WERI-Rb-1 (cell line): ENCODE data around the gene ODF4.
A peak's percentile ranks its signal among the peaks of the same experiment; 100 is the strongest.

ENCODE experiments used
- DNase-seq: peaks from one replicate; pipeline ENCODE4 v3.0.0-alpha.2; 2020
- H3K27ac ChIP-seq: fragments of 250-450 bp; sonication (Bioruptor Pico); 2 replicates; pipeline ENCODE4 v1.5.1; 2020; ENCODE audit warnings: mild to moderate bottlenecking, moderate library complexity
- H3K27me3 ChIP-seq: fragments of 250-450 bp; sonication (Bioruptor Pico); 2 replicates; pipeline ENCODE4 v1.5.1; 2021; ENCODE audit warnings: mild to moderate bottlenecking, low read depth, moderate library complexity; ENCODE audit not compliant: insufficient read depth, severe bottlenecking
- H3K36me3 ChIP-seq: fragments of 250-450 bp; sonication (Bioruptor Pico); 2 replicates; pipeline ENCODE4 v1.5.1; 2020; ENCODE audit warnings: mild to moderate bottlenecking, moderate library complexity
- H3K4me3 ChIP-seq: 2 replicates; pipeline ENCODE4 v1.5.1; 2011; ENCODE audit warnings: low read depth, mild to moderate bottlenecking, control low read depth, low read length
- H3K9me3 ChIP-seq: fragments of 250-450 bp; sonication (Bioruptor Pico); 2 replicates; pipeline ENCODE4 v1.5.1; 2021; ENCODE audit warnings: mild to moderate bottlenecking, moderate library complexity; ENCODE audit not compliant: severe bottlenecking
- CTCF ChIP-seq: IDR thresholded peaks from 2 replicates; pipeline ENCODE4 v1.5.1; 2011; ENCODE audit warnings: low read depth, mild to moderate bottlenecking, control low read depth, inconsistent platforms, low read length

Gene ODF4

GRCh38 chr17:8300226-8300625, 39.4 kb upstream of the ODF4 start:
- TF ChIP-seq CTCF = no peak
- H3K36me3 ChIP-seq = no peaks in the 10 kb centered on the region
- no peak overlapping the region for H3K4me3 ChIP-seq
- no peaks in the 10 kb centered on the region for H3K9me3 ChIP-seq
- no peak for DNase-seq
- no peaks in the 10 kb centered on the region for H3K27me3 ChIP-seq
- H3K27ac ChIP-seq = no peak overlapping the region

GRCh38 chr17:8300627-8301242, 38.9 kb upstream of the ODF4 start:
- peak; percentile 91 for TF ChIP-seq CTCF
- Histone ChIP-seq H3K27ac (no peak overlapping the region), H3K9me3 (no peaks in the 10 kb centered on the region), H3K36me3 (no peaks in the 10 kb centered on the region), H3K4me3 (no peak overlapping the region), H3K27me3 (no peaks in the 10 kb centered on the region)
- DNase-seq = peak; percentile 68

- Histone ChIP-seq H3K4me3 (no peak overlapping the region), H3K9me3 (no peaks in the 10 kb centered on the region), H3K27ac (no peak overlapping the region), H3K27me3 (no peaks in the 10 kb centered on the region), H3K36me3 (no peaks in the 10 kb centered on the region)
- no peak for DNase-seq
- no peak for TF ChIP-seq CTCF
These were observed 29.0 kb upstream of the ODF4 start for GRCh38 chr17:8310601-8311123.

GRCh38 chr17:8311131-8311790, 28.4 kb upstream of the ODF4 start:
- Histone ChIP-seq H3K36me3 (no peaks in the 10 kb centered on the region), H3K9me3 (no peaks in the 10 kb centered on the region), H3K27me3 (no peaks in the 10 kb centered on the region), H3K27ac (no peak overlapping the region), H3K4me3 (no peak overlapping the region)
- DNase-seq = no peak
- no peak for TF ChIP-seq CTCF

GRCh38 chr17:8312251-8312650, 27.4 kb upstream of the ODF4 start:
- H3K36me3 ChIP-seq = no peaks in the 10 kb centered on the region
- H3K9me3 ChIP-seq = no peaks in the 10 kb centered on the region
- TF ChIP-seq CTCF = no peak
- no peaks in the 10 kb centered on the region for H3K27me3 ChIP-seq
- DNase-seq = no peak
- H3K4me3 ChIP-seq = no peak overlapping the region
- no peak overlapping the region for H3K27ac ChIP-seq
